Mononuclear cell (primary cell): ENCODE measurements around the gene SH3GLB1. TPM values are rescaled to one million over a fixed set of nuclear protein-coding genes. Genes with fewer than 3 reads are reported as not detected.

Experiments used
- H3K27me3 ChIP-seq: 2 replicates; pipeline ENCODE4 v1.6.0; 2011; ENCODE audit warnings: low read length, control low read depth; ENCODE audit not compliant: insufficient read depth
- H3K4me1 ChIP-seq: 2 replicates; pipeline ENCODE4 v1.5.1; 2011; ENCODE audit warnings: mild to moderate bottlenecking, low read length, control low read depth; ENCODE audit not compliant: insufficient read depth
- H3K4me3 ChIP-seq: 2 replicates; pipeline ENCODE4 v1.5.1; 2011; ENCODE audit warnings: mild to moderate bottlenecking, low read length, moderate library complexity
- H3K9me3 ChIP-seq: 2 replicates; pipeline ENCODE4 v1.5.1; 2011; ENCODE audit warnings: low read depth, mild to moderate bottlenecking, control low read depth, low read length
- total RNA-seq: library from RNA; depleted of rRNA; stranded (reverse); fragments of >200 nt; gene quantifications from one replicate; pipeline ENCODE4 v1.2.3, GENCODE V29; 2012

Gene SH3GLB1
- total RNA-seq, 1 donor: 54.4 TPM

DNA sequence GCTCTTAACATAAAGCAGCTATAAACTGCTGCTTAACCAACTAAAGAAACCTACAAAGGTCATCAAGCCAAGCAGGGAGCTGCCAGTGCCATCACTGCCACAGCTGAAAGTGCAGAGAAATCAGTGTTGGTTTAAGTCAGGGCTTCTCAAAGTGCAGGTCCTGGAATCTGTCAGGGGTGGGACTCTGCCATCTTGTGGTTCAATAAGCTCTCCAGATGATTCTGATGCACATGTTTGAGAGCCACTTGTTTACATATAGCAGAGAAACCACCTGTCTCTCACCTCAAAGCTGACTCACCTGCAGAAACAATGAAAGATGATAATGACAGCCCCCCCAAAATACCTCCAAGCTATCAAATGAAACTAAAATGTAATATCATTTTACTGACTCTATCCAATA is 49.3 kb downstream of the SH3GLB1 start:
- Histone ChIP-seq H3K4me1 (no peaks in the 10 kb centered on the region), H3K9me3 (no peaks in the 10 kb centered on the region), H3K4me3 (no peak overlapping the region), H3K27me3 (no peaks in the 10 kb centered on the region)

DNA sequence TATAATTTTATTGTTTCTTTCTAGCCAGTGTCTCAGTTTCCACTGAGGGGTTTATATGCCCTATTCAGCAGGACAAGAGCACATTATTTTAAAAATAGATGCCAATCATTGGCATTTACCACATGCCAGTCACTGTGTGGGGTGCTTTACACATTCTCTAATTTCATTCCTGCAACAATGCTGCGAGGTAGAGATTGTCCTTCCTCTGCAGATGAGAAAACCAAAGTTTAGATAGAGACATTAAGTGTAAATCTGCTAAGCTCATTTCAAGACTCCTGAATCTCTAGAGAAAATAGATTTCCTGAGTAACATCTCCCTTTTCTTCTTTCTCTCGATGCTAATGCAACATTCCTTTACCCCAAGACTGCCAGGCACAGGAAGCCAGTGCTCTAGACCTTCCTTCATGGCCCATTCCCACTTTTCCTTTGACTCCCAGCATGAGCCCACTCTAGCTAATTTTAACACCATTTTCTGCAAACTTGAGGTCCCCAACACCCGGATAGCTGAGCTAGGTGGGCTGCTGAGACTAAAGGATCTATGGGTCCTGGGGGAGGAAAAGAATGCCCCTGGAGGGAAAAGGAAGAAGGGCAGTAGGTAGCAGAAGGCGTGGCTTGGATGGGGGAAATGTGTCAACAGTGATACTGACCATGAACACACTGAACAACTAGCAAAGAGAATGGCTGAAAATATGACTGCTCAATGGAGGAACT is 50.0 kb downstream of the SH3GLB1 start:
- Histone ChIP-seq H3K4me1 (no peaks in the 10 kb centered on the region), H3K4me3 (no peak overlapping the region), H3K9me3 (no peaks in the 10 kb centered on the region), H3K27me3 (no peaks in the 10 kb centered on the region)

DNA sequence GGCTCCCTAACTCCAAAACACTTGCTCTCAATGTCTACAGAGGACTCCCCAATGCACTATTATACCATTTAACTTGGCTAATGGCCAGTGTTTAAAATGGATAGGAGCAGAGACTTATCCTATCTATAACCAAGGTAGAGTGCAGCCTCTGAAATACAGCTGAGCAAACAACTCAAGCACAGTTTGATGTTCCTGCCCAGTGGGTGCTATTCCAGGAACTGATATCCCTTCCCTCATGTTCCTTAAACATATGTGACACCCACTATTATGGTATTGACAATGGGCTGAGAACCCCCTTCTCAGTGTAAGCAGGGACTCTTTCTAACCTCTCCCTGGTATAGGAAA is 51.7 kb downstream of the SH3GLB1 start:
- Histone ChIP-seq H3K4me3 (no peak overlapping the region), H3K9me3 (no peaks in the 10 kb centered on the region), H3K4me1 (no peaks in the 10 kb centered on the region), H3K27me3 (no peaks in the 10 kb centered on the region)

DNA sequence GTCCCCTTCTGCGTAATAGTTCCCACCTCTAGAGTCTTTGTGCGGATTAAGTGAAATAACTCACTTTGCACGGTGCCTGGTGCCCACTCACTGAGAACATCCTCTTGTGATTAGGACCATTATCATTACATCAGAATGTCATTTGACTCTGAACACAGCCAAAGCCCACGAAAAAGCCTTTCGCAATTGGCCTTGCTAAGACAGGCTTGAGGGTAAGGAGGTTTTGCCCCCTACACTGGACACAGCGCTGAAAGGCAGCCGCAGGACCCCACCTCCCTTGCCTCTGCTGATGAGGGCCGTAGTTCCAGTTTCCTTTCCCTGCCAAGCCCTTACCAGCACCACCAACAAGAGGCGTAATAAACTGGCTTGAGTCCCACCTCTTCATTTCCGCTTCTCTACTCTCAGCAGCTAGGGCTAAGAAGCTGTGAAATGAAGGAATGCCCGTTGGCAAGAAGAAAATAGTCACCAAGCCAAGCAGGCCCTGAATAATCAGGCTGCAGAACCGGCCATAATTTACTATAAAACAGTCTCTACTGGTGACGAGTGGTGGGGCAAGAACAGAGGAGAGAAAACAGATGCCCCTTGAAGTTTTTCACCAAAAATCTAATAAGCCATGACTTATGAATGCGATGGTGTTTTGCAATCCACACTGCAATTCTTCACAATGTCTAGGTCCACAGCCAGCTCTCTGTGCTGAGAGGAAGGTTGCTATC is 53.1 kb downstream of the SH3GLB1 start:
- no peaks in the 10 kb centered on the region for H3K27me3 ChIP-seq
- H3K9me3 ChIP-seq: no peaks in the 10 kb centered on the region
- H3K4me3 ChIP-seq: no peak overlapping the region
- H3K4me1 ChIP-seq: no peaks in the 10 kb centered on the region

DNA sequence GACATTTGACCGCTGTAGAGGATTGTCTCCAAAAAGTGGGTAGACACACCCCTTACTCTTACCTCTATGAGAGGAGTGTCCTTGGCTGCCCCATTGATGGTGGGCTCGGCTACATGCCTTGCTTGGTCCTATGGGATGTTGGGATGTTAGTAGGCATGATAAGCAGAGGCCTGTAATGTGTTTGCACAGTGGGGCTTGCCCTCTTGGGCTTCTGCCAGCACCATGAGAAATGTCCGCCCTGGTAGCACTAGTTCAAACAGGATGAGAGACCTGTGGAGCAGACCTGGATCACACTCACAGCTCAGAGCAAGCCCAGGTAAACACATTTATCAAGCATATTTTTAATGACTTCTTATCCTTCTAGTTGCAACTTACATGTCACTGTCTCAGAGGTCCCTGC is 54.2 kb downstream of the SH3GLB1 start:
- no peaks in the 10 kb centered on the region for H3K9me3 ChIP-seq
- H3K27me3 ChIP-seq: no peaks in the 10 kb centered on the region
- no peaks in the 10 kb centered on the region for H3K4me1 ChIP-seq
- no peak overlapping the region for H3K4me3 ChIP-seq

DNA sequence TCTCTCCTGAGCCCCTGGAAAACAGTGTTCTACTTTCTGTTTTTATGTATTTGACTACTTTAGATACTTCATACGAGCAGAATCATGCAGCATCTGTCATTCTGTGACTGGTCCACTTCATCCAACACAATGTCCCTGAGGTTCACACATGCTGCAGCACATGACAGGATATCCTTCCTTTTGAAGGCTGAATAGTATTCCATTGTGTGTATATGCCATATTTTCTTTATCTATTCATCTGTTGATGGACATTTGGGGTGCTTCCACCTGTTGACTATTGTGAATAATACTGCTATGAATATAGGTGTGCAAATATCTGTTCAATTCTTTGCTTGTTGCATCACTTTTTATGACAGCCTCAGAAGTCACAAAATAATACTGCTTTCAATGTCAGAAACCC is 55.8 kb downstream of the SH3GLB1 start:
- H3K9me3 ChIP-seq: no peaks in the 10 kb centered on the region
- H3K4me1 ChIP-seq: no peaks in the 10 kb centered on the region
- H3K4me3 ChIP-seq: no peak overlapping the region
- H3K27me3 ChIP-seq: no peaks in the 10 kb centered on the region

DNA sequence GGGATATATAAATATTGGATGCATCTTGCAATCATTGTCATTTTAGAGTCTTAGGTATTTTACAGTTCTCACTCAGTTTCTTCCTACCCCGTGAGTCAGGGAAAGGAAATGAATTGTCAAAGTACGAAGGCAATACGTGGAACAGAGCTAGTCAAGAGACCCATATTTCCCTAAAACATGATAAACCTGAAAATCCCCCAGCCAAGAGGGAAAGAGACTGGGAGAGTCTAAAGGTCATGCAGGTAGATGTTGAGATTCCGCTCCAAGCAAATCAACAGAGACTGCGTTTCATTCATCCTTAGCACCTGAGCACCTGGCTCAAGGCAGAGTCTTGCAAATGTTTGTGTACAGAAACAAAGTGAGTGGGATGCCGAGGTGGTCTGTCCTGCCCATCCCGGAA is 58.0 kb downstream of the SH3GLB1 start:
- H3K4me1 ChIP-seq: no peaks in the 10 kb centered on the region
- H3K27me3 ChIP-seq: no peaks in the 10 kb centered on the region
- H3K4me3 ChIP-seq: no peak overlapping the region
- no peaks in the 10 kb centered on the region for H3K9me3 ChIP-seq

DNA sequence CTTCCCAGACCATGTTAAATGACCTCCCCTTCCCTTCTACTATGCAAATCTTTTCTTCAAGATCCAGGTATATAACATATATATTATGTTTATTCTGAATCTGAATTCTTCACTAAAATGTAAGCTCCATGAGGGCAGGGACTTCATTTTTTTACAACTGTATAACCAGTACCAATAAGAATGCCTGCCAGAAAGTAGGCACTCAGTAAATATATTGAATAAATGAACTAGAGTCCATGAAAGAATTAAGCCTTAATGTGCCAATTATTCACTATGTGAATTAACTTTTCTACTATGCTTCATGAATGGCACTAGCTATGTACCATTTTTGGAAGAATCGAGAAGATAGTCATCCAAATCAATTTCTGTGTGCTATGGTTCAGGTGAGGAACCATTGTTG is 60.1 kb downstream of the SH3GLB1 start:
- H3K27me3 ChIP-seq: no peaks in the 10 kb centered on the region
- H3K9me3 ChIP-seq: no peaks in the 10 kb centered on the region
- H3K4me3 ChIP-seq: no peak overlapping the region
- H3K4me1 ChIP-seq: no peaks in the 10 kb centered on the region

DNA sequence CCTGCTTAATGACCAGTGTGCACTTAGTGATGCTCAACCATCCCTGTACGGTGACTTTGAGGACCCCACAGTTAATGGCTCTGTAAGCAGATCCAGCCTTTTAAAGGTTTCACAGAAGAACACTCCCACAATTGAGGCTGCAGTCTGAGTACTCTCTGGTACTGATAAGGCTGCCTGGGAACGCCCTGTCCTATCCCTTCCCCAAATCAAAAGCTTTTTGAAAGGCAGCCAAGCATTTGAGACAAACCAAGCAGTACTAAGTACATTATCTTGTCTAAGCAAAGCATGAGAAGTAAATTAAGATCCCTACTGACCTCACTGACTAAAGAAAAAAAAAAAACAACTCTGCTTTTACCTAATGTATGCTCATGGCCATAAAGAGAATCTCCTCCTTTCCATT is 60.7 kb downstream of the SH3GLB1 start:
- no peaks in the 10 kb centered on the region for H3K27me3 ChIP-seq
- H3K4me3 ChIP-seq: no peak overlapping the region
- H3K4me1 ChIP-seq: no peaks in the 10 kb centered on the region
- no peaks in the 10 kb centered on the region for H3K9me3 ChIP-seq

DNA sequence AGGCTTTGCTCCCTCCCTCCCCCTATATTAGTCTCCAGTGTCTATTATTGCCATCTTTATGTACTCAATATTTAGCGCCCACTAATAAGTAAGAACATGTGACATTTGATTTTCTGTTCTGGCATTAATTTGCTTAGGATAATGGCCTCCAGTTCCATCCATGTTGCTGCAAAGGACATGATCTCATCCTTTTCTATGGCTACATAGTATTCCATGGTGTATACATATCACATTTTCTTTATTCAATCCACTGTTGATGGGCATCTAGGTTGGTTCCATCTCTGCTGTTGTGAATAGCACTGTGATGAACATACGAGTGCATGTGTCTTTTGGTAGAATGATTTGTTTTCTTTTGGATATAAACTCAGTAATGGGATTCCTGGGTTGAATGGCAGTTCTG is 61.3 kb downstream of the SH3GLB1 start:
- Histone ChIP-seq H3K27me3 (no peaks in the 10 kb centered on the region), H3K4me1 (no peaks in the 10 kb centered on the region), H3K4me3 (no peak overlapping the region), H3K9me3 (no peaks in the 10 kb centered on the region)

DNA sequence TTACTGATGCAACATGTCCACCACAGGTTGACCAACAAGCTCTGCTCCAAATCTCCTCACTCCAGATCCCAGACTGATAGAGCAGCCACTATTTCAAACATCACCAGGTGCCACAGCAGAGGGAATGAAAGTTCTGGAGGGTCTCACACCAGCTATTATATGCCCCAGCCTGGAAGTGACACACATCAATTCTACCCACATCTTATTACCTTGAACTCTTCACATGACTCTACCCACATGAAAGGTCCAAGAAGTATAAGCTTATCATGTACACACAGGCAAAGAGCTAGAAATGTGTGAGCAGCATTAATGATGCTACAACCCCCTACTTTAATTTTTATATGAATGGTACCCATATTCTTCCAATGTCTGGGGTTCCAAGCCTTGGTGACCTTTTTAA is 64.2 kb downstream of the SH3GLB1 start:
- H3K9me3 ChIP-seq: no peaks in the 10 kb centered on the region
- H3K27me3 ChIP-seq: no peaks in the 10 kb centered on the region
- peaks cover 8% of the 10 kb centered on the region for H3K4me1 ChIP-seq
- no peak overlapping the region for H3K4me3 ChIP-seq

DNA sequence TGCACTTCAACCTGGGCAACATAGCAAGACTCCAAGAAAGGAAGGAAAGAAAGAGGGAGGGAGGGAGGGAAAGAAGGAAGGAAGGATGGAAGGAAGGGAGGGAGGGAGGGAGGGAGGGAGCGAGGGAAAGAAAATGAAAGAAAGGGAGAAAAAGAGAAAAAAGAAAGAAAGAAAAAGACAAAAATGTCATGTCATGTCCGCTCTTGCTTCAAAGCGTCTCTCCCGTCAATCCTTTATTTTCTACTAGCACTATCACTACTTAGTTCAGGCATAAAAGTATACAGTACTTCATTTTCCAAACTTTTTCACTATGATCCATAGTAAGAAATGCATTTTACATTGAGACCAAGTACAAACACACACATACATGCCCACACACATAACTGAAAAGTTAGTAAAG is 64.7 kb downstream of the SH3GLB1 start:
- no peaks in the 10 kb centered on the region for H3K27me3 ChIP-seq
- H3K4me3 ChIP-seq: no peak overlapping the region
- H3K4me1 ChIP-seq: peaks cover 13% of the 10 kb centered on the region
- no peaks in the 10 kb centered on the region for H3K9me3 ChIP-seq

DNA sequence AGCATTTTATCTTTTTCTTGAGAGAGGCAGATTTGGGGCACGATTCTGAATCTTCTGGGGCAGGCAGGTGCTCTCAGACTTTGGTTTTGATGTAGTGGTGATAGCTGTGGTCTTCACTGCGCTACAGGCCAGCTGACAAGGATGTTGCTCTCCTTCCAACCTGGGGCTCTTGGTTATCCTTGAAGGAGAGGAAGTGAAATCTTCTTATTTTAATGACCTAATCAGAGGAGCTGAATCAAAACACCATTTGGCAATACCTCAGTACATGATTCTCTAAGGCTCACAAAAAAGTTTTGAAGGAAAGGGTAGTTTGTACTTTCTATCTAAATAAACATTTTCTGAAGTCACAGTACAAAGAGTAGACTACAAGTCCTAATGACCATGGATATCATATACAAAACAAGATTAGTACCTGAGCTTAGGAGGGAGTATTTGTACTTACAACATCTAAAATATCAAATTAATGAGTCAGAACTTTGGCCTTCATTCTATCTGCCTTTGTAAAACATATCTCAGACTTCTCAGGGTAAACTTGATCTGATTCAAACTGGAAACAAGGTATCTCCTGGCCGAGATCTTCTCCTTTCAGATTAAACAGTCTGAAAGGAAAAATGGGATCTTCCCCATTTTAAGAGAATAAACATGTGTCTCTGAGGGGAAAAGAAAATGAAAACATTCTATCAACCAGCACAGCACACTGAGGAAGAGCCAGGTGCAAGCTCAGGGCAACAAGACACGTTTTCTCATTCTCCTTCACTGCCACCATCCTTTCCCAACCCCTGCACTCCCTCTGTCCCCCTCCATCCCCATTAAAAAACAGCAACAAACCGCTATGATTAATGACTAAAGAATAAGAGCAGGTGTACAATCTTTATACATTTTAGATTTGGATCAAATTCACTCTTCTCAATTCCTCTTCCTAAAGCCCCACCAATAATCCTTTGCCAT is 69.2 kb downstream of the SH3GLB1 start:
- Histone ChIP-seq H3K4me1 (peaks cover 49% of the 10 kb centered on the region), H3K4me3 (no peak overlapping the region)

DNA sequence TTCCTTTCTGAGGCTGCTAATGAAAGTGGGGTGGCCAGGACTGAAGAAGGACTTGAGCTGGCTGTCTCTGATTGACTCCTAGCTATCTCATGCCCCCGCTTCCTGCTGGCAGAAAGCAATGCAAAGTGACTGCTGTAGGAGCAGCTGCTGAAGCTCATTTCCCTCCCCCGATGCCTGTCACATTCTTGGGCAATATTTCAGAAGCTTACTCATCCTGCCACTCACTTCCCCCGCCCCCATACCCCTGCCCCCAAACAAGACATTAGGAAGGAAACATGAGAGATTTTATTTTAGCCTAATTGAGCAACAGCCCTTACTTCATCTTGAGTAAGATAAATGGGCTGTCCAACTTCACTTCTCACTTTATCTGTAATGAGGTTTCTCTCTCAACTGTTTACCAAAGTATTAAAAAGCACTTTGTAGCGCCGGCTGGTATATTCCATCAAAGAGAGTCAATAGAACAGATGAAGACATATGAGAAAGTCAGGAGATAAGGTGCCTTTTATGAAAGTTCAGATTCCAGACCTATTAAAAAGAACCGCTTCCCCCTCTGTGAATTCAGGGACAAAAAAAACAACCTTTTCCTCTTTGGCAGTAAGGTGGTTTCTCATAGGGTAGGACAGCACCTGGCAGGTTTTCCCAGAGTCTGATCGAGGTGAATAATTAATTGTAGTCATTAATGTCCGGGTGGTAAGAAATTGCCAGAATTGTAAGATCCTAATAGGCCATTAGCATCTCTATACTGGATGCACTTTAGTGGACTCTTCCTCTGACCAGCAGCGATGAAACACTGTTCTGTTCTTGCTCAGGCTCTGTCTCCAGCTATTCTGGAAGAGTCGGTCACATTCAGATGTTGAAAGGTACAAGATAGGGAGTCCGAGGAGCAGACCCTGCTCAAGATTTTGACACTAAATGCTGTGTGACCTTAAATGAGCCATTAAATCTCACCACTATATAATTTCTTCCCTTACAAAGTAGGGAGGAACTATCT is 70.2 kb downstream of the SH3GLB1 start:
- Histone ChIP-seq H3K9me3 (no peaks in the 10 kb centered on the region), H3K27me3 (no peaks in the 10 kb centered on the region), H3K4me1 (peaks cover 53% of the 10 kb centered on the region), H3K4me3 (no peak overlapping the region)

More for the DNA sequence above, 69.2 kb downstream of the SH3GLB1 start:
- no peaks in the 10 kb centered on the region for H3K9me3 ChIP-seq
- no peaks in the 10 kb centered on the region for H3K27me3 ChIP-seq
